ENCODE measurements around the gene CTNNA2. TPM values are rescaled to one million over a fixed set of nuclear protein-coding genes. Genes with fewer than 3 reads are reported as not detected.

The CTNNA2 gene
- total RNA-seq, 1 experiment from 2014 or later = 5.5 TPM

- Histone ChIP-seq H2BK5ac (ENCODE audit: insufficient read length, low read length) (no peak overlapping the region), H2BK12ac (ENCODE audit: insufficient read length, low read depth, low read length) (no peak overlapping the region)
- H3K27ac Mint-ChIP-seq = no peak overlapping the region
Measured at GRCh38 chr2:79578952-79579351, 66.1 kb downstream of the CTNNA2 start.

More at GRCh38 chr2:79578952-79579351, 66.1 kb downstream of the CTNNA2 start:
- no peaks in the 10 kb centered on the region for H3K9me3 ChIP-seq (ENCODE audit: control insufficient read depth, low read depth, low read length)
- no peak for DNase-seq
- no peaks in the 10 kb centered on the region; the same call in 1 of the 2 replicates for H3K4me1 ChIP-seq (ENCODE audit: insufficient read depth, low read length)
- H3K14ac ChIP-seq (ENCODE audit: insufficient read depth, low read length) = no peak overlapping the region
- H4K5ac ChIP-seq (ENCODE audit: insufficient read length, low read depth, low read length) = no peak overlapping the region
- H2AK5ac ChIP-seq (ENCODE audit: insufficient read length, low read length) = no peak overlapping the region
- H3K23ac ChIP-seq (ENCODE audit: insufficient read length, low read depth, low read length) = no peak overlapping the region
- no peak overlapping the region for H2BK15ac ChIP-seq (ENCODE audit: low read depth, low read length)
- H3K27ac ChIP-seq (ENCODE audit: insufficient read length, low read depth, low read length) = no peak overlapping the region
- no peak overlapping the region for H3K4ac ChIP-seq (ENCODE audit: low read depth, low read length)
- H2AFZ ChIP-seq (ENCODE audit: low read length) = no peak overlapping the region
- H3K9me3 Mint-ChIP-seq = no peaks in the 10 kb centered on the region
- H4K8ac ChIP-seq (replicated peaks; ENCODE audit: insufficient read length, low read depth, low read length) = no peak overlapping the region
- no peaks in the 10 kb centered on the region for H3K27me3 ChIP-seq (ENCODE audit: insufficient read depth, low read length)
- no peak overlapping the region for H3K4me3 Mint-ChIP-seq
- H3K4me1 Mint-ChIP-seq = peaks cover 6 to 9% of the 10 kb centered on the region in 2 experiments
- no peak overlapping the region for H3K4me2 ChIP-seq (ENCODE audit: insufficient read depth, insufficient read length, low read length)
- no peak for TF ChIP-seq CTCF (conservative IDR thresholded peaks at IDR 0.05)
- no peaks in the 10 kb centered on the region; a peak in 1 of 7 replicates for H3K36me3 Mint-ChIP-seq (ENCODE audit: insufficient read depth in 1 of 3, low read depth in 3 of 3)
- no peak overlapping the region for H3K18ac ChIP-seq (ENCODE audit: insufficient read length, low read depth, low read length)
- no peaks in the 10 kb centered on the region for H3K23me2 ChIP-seq (ENCODE audit: insufficient read length, low read depth, low read length, poor library complexity, severe bottlenecking)
- no peak overlapping the region for H3T11ph ChIP-seq (ENCODE audit: low read length)
- no peak overlapping the region for H2BK120ac ChIP-seq (ENCODE audit: low read depth, low read length, poor library complexity, severe bottlenecking)
- H3K56ac ChIP-seq (ENCODE audit: insufficient read length, low read depth, low read length) = no peak overlapping the region
- H3K27me3 Mint-ChIP-seq (ENCODE audit: low read depth) = no peaks in the 10 kb centered on the region
- H4K91ac ChIP-seq (ENCODE audit: insufficient read length, low read depth, low read length) = no peak overlapping the region
- no peaks in the 10 kb centered on the region for H3K79me1 ChIP-seq (ENCODE audit: insufficient read depth, low read depth, low read length, poor library complexity, severe bottlenecking)
- H3K9ac ChIP-seq (ENCODE audit: extremely low read depth, insufficient read length, low read length) = no peak overlapping the region
- H3K79me2 ChIP-seq (ENCODE audit: insufficient read depth, low read length) = no peaks in the 10 kb centered on the region
- no peaks in the 10 kb centered on the region for H4K20me1 ChIP-seq (ENCODE audit: control insufficient read depth, insufficient read depth, insufficient read length)
- no CpG with 5 or more reads among the region's 1 CpG for WGBS (ENCODE audit: extremely low coverage, insufficient read length, low lambda C conversion rate)
- H2BK20ac ChIP-seq (ENCODE audit: low read depth, low read length, poor library complexity, severe bottlenecking) = no peak overlapping the region

All from H9 (cell line).